GM12865 (cell line): ENCODE data around the gene PAX6.

Experiments
- DNase-seq: peaks from one replicate; pipeline ENCODE4 v3.0.0; 2010; ENCODE audit warnings: low read depth
- H3K4me3 ChIP-seq: 2 replicates; pipeline ENCODE4 v1.5.1; 2011; ENCODE audit warnings: mild to moderate bottlenecking, low read depth, low read length, control low read depth
- CTCF ChIP-seq: IDR thresholded peaks from 2 replicates; pipeline ENCODE4 v1.5.1; 2011; ENCODE audit warnings: low read length, control low read depth, low read depth, inconsistent platforms; ENCODE audit not compliant: insufficient read depth; ENCODE audit errors: missing control alignments

The PAX6 gene

GRCh38 chr11:31818425-31818755 is 7.3 kb upstream of the PAX6 start:
- H3K4me3 ChIP-seq, result no peak overlapping the region
- TF ChIP-seq CTCF, result no peak
- no peak for DNase-seq

DNA sequence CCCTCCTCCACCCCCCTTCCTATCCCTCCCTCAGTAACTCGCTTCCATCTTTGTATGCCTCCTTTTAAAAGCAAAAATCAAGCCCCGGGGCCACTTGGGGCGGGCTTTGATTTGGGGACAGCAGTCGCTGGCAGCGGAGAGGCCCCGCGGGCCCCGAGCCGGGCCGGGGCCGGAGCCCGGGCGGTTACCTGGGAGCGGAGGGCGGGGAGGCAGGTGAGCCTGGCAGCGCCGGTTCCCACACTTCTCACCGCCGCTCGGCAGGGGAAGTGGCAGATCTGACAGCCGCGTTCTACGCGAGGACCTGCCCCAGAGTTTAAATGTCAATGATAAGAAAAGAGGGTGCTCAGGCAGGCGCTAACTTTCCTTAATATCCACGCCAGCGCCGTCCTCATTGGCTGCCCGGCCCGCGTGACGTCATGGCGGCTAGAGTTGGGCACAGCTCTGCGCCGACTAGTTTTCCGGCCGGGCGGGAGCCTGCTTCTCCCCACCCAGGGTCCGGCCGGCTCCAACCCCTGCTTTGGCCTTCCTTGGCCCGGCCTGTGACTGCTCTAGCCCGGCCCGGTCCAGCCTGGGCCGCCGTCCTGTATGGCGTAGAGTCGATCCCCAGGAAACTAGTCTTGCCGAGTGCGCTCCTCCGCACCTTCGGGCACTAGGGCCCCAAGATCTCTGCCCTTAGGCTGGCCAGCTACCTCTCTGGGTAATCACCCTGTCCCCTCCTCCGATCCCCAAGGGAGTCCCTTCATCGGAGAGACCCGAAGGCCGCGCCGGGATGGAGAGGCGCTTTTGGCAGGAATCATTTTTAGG is 6.7 kb upstream of the PAX6 start:
- H3K4me3 ChIP-seq, result no peak overlapping the region
- DNase-seq, result no peak
- no peak for TF ChIP-seq CTCF

- H3K4me3 ChIP-seq, result no peak overlapping the region
- TF ChIP-seq CTCF, result no peak
- no peak for DNase-seq
These were observed 6.0 kb upstream of the PAX6 start for GRCh38 chr11:31817054-31817620.

- H3K4me3 ChIP-seq, result no peak overlapping the region
- DNase-seq, result no peak
- no peak for TF ChIP-seq CTCF
These were observed 5.4 kb upstream of the PAX6 start for GRCh38 chr11:31816468-31817053.

- no peak for TF ChIP-seq CTCF
- DNase-seq, result no peak
- peak overlapping the region; percentile 20 for H3K4me3 ChIP-seq
These were observed 4.8 kb upstream of the PAX6 start for GRCh38 chr11:31815711-31816467.

- TF ChIP-seq CTCF, result no peak
- no peak overlapping the region for H3K4me3 ChIP-seq
- no peak for DNase-seq
These were observed 3.2 kb upstream of the PAX6 start for GRCh38 chr11:31814176-31814868.
